ENCODE data around the gene ADI1.
"Not testable (repeated sequence)": the region's sequence is repeated elsewhere in the genome, so short reads cannot be mapped to it uniquely, and the experiment has no call there.

The ADI1 gene

GRCh38 chr2:3449936-3450335 is 69.4 kb downstream of the ADI1 start:
- DNase-seq (ENCODE audit: low read depth, low spot score) = no peak

GRCh38 chr2:3449086-3449485 is 70.2 kb downstream of the ADI1 start:
- no peak for DNase-seq (ENCODE audit: low read depth, low spot score)

- not testable (repeated sequence) for DNase-seq (ENCODE audit: low read depth, low spot score)
Observed at GRCh38 chr2:3448441-3448911, 70.9 kb downstream of the ADI1 start.

- no peak for DNase-seq (ENCODE audit: low read depth, low spot score)
Observed at GRCh38 chr2:3447789-3448317, 71.5 kb downstream of the ADI1 start.

Data from activated naive CD8-positive, alpha-beta T cell treated with anti-CD3 and anti-CD28 coated beads, Interleukin-2, amount 50 U/mL, for 16 hours (primary cell).